Fibroblast of peridontal ligament (primary cell): Measurements from ENCODE around the gene BICDL1.
"Not testable (repeated sequence)": the region's sequence is repeated elsewhere in the genome, so short reads cannot be mapped to it uniquely, and the experiment has no call there.

ENCODE experiments used
- DNase-seq: peaks from one replicate; pipeline ENCODE4 v3.0.0-alpha.2; 2010; ENCODE audit errors: extremely low read depth

Gene BICDL1

DNA sequence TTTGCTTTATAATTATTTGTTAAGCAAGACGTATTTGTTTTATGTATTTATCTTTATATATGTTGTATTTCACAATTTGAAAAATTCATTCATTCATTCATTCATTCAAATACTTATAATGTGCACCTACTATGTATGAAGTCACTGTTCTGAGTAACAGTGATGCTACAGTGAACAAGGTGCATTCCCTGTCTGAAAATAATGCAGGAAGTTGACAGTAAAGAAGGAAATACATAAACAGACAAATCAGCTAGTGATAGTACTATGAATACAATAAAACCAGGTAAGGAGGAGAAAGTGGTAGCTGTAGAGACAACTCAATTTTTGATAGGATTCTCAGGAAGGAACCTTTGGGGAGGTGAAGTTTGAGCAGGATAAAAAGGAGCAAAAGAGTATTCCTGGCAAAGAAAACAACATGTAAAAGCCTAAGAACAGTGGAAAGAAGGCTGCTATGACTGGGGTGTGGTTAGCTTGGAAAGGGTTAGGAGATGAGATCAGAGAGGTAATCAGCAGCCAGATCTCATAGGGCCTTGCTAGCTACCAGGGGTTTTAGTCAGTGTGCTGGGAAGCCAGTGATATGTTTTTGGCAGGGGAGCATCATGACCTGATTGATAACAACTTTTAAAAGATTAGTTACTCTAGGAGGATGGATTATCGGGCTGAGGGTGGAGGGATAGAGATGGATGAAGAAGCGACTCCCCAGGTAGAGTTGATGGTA lies 17.4 kb downstream of the BICDL1 start:
- no peak for DNase-seq

DNA sequence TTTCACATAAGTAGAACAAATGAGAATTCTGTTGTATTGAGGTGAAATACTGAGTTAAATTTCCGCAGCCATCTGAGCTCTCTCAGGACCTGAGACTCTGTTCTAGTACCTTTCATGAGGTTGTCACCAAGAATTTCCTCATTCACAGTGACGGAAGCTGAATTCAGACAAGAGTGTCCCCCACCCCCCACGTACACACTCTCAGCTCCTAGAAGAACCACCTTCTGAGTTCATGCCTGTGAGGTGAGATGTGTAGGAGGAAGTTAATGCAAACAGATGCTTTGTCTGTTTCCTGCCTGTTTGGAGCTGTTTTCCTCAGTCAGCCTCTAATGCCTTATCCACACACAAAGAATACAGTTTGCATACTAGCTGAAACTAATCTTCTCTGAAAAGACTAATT lies 18.2 kb downstream of the BICDL1 start:
- DNase-seq: no peak

- no peak for DNase-seq
These were observed 21.7 kb downstream of the BICDL1 start for GRCh38 chr12:120010661-120011230.

GRCh38 chr12:120012067-120012621 lies 23.1 kb downstream of the BICDL1 start:
- no peak for DNase-seq

GRCh38 chr12:120013659-120014380 lies 24.8 kb downstream of the BICDL1 start:
- no peak for DNase-seq

- not testable (repeated sequence) for DNase-seq
These were observed 25.3 kb downstream of the BICDL1 start for GRCh38 chr12:120014381-120014735.

GRCh38 chr12:120015313-120015712 lies 26.3 kb downstream of the BICDL1 start:
- DNase-seq: no peak

DNA sequence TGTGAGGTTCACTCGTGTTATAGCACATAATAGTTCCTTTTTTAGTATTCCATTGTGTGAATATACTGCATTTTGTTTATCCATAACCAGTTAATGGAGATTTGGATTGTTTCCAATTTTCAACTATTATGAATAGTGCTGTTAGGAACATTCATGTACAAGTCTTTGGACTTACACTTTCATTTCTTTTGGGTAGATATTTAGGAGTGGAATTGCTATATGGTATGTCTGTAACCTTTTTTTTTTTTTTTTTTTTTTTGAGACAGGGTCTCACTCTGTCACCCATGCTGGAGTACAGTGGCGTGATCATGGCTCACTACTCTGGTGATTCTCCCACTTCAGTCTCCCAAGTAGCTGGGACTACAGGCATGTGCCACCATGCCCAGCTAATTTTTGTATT lies 27.2 kb downstream of the BICDL1 start:
- DNase-seq: not testable (repeated sequence)

- no peak for DNase-seq
These were observed 30.2 kb downstream of the BICDL1 start for GRCh38 chr12:120019197-120019596.

DNA sequence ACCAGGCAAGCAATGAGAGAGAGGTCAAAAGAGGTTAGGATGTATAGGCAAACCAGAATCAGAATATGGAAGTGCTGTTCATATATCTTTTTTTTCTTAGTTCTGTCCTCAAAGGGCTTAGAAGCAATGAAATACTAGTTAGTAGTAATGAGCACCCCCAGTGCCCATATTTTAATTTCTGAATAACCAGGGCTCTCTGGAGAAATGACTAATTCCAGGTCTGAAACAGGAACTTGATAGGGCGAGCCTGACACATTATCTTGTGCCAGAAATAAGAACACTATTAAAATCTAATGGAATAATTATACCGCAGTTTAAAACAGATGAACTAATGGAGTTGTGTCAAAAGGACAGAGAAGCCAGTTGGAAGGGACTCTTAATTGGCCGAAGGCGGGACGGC lies 30.9 kb downstream of the BICDL1 start:
- no peak for DNase-seq

DNA sequence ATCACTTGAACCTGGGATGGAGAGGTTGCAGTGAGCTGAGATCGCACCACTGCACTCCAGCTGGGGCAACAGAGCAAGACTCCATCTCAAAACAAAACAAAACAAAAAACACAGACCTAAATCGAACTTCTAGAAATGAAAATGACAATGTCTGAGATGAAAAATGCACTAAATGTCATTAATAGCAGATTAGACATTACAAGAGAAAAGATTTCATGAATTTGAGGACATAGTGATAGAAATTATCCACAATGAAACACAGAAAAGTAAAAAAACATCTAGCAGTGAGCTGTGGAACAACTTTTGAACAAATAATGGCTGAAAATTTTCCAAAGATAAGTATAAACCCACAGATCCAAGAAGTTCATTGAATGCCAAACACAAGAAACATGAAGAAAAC lies 35.2 kb downstream of the BICDL1 start:
- no peak for DNase-seq

DNA sequence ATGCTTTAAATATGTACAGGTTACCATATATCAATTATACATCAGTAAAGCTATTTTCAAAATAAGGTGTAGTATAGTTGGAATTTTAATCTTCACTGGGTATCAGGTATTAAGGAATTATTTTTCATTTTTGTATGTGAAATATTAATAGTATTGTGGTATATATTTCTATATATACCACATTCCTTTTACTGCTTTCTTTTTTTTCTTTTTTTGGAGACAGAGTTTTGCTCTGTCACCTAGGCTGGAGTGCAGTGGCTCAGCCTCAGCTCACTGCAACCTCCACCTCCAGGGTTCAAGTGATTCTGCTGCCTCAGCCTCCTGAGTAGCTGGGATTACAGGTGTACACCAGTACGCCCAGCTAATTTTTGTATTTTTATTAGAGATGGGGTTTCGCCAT lies 36.6 kb downstream of the BICDL1 start:
- DNase-seq: no peak

- DNase-seq: no peak
These were observed 43.2 kb downstream of the BICDL1 start for GRCh38 chr12:120032242-120032641.

- DNase-seq: no peak
These were observed 48.8 kb downstream of the BICDL1 start for GRCh38 chr12:120037851-120038250.

GRCh38 chr12:120039711-120040110 lies 50.7 kb downstream of the BICDL1 start:
- no peak for DNase-seq

GRCh38 chr12:120041386-120042231 lies 52.6 kb downstream of the BICDL1 start:
- DNase-seq: no peak

- not testable (repeated sequence) for DNase-seq
These were observed 56.3 kb downstream of the BICDL1 start for GRCh38 chr12:120045367-120045766.

DNA sequence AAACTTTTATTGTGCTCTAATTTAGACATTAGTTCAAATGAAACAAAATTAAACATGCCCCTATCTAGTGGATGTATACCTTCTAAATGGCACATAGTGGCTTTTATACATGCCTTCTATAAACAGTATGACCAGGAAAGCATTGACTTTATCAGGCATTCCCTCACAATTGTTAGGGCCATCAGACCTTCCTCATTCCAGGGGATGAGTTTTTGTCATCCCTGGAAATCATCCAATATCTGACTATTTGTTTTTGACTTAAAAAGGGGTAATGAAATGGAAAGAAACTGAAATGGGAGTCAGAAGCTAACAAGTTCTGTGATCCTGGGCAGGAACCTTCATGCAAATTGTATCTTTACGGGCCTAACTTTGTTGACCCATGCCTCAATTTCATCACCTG lies 58.0 kb downstream of the BICDL1 start:
- no peak for DNase-seq

DNA sequence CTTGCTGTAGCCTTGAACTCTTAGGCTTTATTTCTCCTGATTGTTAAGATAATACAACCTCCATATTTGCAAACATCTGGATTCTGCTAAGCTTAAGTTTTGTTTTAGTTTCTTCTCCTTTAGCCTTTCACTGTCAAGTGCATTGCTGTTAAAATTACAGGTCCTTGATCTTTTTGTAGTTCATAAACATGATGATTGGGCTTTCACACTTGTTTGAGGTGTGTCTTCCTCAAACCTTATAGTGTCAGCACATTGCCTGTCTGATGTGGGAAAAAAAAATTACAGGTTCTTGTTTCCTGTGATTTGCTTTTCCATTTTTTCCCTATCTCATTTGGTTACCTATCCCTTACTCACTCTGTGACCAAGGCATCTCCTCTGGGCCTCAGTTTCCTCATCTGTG lies 59.2 kb downstream of the BICDL1 start:
- DNase-seq: no peak

GRCh38 chr12:120049426-120049825 lies 60.4 kb downstream of the BICDL1 start:
- DNase-seq: no peak

- DNase-seq: no peak
These were observed 62.5 kb downstream of the BICDL1 start for GRCh38 chr12:120051535-120051934.

DNA sequence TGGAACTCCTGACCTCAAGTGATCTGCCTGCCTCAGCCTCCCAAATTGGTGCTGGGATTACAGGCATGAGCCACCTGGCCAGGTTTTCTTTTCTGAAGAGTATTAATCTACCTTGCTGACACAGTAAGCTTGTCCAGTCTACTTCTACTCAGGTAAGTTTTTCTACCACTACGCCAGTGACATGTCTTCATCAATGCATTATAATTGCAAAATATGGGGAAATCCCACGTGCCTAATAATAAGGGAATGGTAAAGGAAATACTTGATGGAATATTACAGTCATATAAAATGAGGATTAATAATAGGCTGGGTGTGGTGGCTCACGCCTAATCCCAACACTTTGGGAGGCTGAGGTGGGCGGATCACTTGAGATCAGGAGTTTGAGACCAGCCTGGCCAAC lies 65.3 kb downstream of the BICDL1 start:
- no peak for DNase-seq
